GM19463 (cell line): ENCODE results near the gene DDX23.
"Not testable (repeated sequence)": the region's sequence is repeated elsewhere in the genome, so short reads cannot be mapped to it uniquely, and the experiment has no call there.

ENCODE experiments used
- ATAC-seq: cut with Tn5 transposase; IDR thresholded peaks from one replicate; pipeline ENCODE4 v1.9.1; 2021; ENCODE audit warnings: mild to moderate bottlenecking, moderate library complexity; ENCODE audit not compliant: unreplicated experiment

Gene DDX23

GRCh38 chr12:48851883-48852733, at the start of gene DDX23:
DDX23 (minus strand) TSS chr12:48852163; CDS start chr12:48845782, 6,381 bp downstream.
- peak; percentile 98 for ATAC-seq

- ATAC-seq = peak; percentile 85
These were observed 49.3 kb upstream of the DDX23 start for GRCh38 chr12:48901278-48901677.

GRCh38 chr12:48899651-48900050, 47.7 kb upstream of the DDX23 start:
- no peak for ATAC-seq

- ATAC-seq = no peak
These were observed 42.3 kb upstream of the DDX23 start for GRCh38 chr12:48894271-48894670.

GRCh38 chr12:48890657-48891418, 38.9 kb upstream of the DDX23 start:
- ATAC-seq = peak; percentile 78

- no peak for ATAC-seq
These were observed 37.7 kb upstream of the DDX23 start for GRCh38 chr12:48889679-48890078.

GRCh38 chr12:48883305-48884161, 31.6 kb upstream of the DDX23 start:
- no peak for ATAC-seq

GRCh38 chr12:48882972-48883304, 31.0 kb upstream of the DDX23 start:
- ATAC-seq = no peak

GRCh38 chr12:48882315-48882687, 30.3 kb upstream of the DDX23 start:
- ATAC-seq = no peak

GRCh38 chr12:48881686-48882314, 29.8 kb upstream of the DDX23 start:
- ATAC-seq = no peak

GRCh38 chr12:48880647-48881046, 28.7 kb upstream of the DDX23 start:
- no peak for ATAC-seq

- ATAC-seq = no peak
These were observed 26.6 kb upstream of the DDX23 start for GRCh38 chr12:48878548-48878947.

- ATAC-seq = no peak
These were observed 24.1 kb upstream of the DDX23 start for GRCh38 chr12:48875944-48876515.

- not testable (repeated sequence) for ATAC-seq
These were observed 21.6 kb upstream of the DDX23 start for GRCh38 chr12:48873534-48873933.

GRCh38 chr12:48873096-48873495, 21.1 kb upstream of the DDX23 start:
- no peak for ATAC-seq

- ATAC-seq = no peak
These were observed 17.2 kb upstream of the DDX23 start for GRCh38 chr12:48869191-48869590.

GRCh38 chr12:48868451-48868850, 16.5 kb upstream of the DDX23 start:
- ATAC-seq = no peak

- ATAC-seq = no peak
These were observed 14.2 kb upstream of the DDX23 start for GRCh38 chr12:48866052-48866711.

- ATAC-seq = peak; percentile 95
These were observed 13.5 kb upstream of the DDX23 start, which contains the start of gene RND1 for GRCh38 chr12:48865281-48866051. RND1 (minus strand) TSS chr12:48865870; CDS start chr12:48865767, 103 bp downstream.
